IMR-90 (cell line): Measurements from ENCODE around the gene MAU2. TPM values are rescaled to one million over a fixed set of nuclear protein-coding genes. Genes with fewer than 3 reads are reported as not detected.

ENCODE experiments used
- ATAC-seq: fragments of 200-7000 bp; cut with Tn5 transposase; 2 replicates; pipeline ENCODE4 v1.9.1; 2020; ENCODE audit warnings: low read depth, mild to moderate bottlenecking, moderate library complexity
- BruUV-seq: library from RNA; stranded (reverse); fragments of 400-500 nt; replicated peaks from 2 replicates; lab custom pipeline; 2021; lab: Mats Ljungman, UMichigan
- CTCF ChIA-PET: fragments of 300-600 bp; formaldehyde crosslinking; extraction: SDS; loops from one replicate; lab custom pipeline; 2021; ENCODE audit warnings: antibody characterized with exemption; lab: Yijun Ruan, JAX
- POLR2A ChIA-PET: fragments of 300-600 bp; sonication (Branson Sonifier 250); formaldehyde crosslinking; loops from one replicate; lab custom pipeline; 2022; ENCODE audit warnings: antibody characterized with exemption; ENCODE audit not compliant: unreplicated experiment; lab: Charles Lee
- DNase-seq: peaks from one replicate; pipeline ENCODE4 v3.0.0; 2013
- H2AFZ ChIP-seq: replicated peaks from 2 replicates; pipeline ENCODE3; 2013; ENCODE audit warnings: low read length, mild to moderate bottlenecking; ENCODE audit not compliant: poor library complexity
- H2AK5ac ChIP-seq: 2 replicates; pipeline ENCODE4 v1.6.1; 2013; ENCODE audit warnings: low read depth, low read length, inconsistent platforms
- H2AK9ac ChIP-seq: replicated peaks from 2 replicates; pipeline ENCODE3; 2013; ENCODE audit warnings: mild to moderate bottlenecking, low read depth, low read length, moderate library complexity; ENCODE audit not compliant: poor library complexity
- H2BK120ac ChIP-seq: 2 replicates; pipeline ENCODE4 v1.6.1; 2013; ENCODE audit warnings: low read depth, low read length, inconsistent platforms
- H2BK15ac ChIP-seq: 3 replicates; pipeline ENCODE4 v1.6.1; 2013; ENCODE audit warnings: low read depth, low read length, inconsistent platforms
- H2BK20ac ChIP-seq: 2 replicates; pipeline ENCODE4 v1.6.1; 2013; ENCODE audit warnings: low read depth, mild to moderate bottlenecking, inconsistent platforms, low read length, moderate library complexity
- H2BK5ac ChIP-seq: 2 replicates; pipeline ENCODE4 v1.6.1; 2013; ENCODE audit warnings: mild to moderate bottlenecking, low read depth, low read length, inconsistent platforms; ENCODE audit not compliant: poor library complexity, severe bottlenecking
- H3K14ac ChIP-seq: replicated peaks from 2 replicates; pipeline ENCODE4 v1.6.1; 2013; ENCODE audit warnings: low read depth, low read length, inconsistent platforms
- H3K18ac ChIP-seq: 2 replicates; pipeline ENCODE4 v1.6.1; 2013; ENCODE audit warnings: low read depth, low read length, control low read depth
- H3K23ac ChIP-seq: 2 replicates; pipeline ENCODE4 v1.6.1; 2013; ENCODE audit warnings: low read depth, low read length, inconsistent platforms
- H3K27ac ChIP-seq: 2 replicates; pipeline ENCODE4 v1.5.1; 2013; ENCODE audit warnings: mild to moderate bottlenecking, control low read depth, low read length; ENCODE audit not compliant: insufficient read depth
- H3K27me3 ChIP-seq: 2 replicates; pipeline ENCODE4 v1.6.1; 2013; ENCODE audit warnings: low read length; ENCODE audit not compliant: control insufficient read depth, insufficient read depth
- H3K36me3 ChIP-seq: 2 replicates; pipeline ENCODE4 v1.6.1; 2013; ENCODE audit warnings: low read length, mixed read lengths; ENCODE audit not compliant: control insufficient read depth, insufficient read depth
- H3K4ac ChIP-seq: 2 replicates; pipeline ENCODE4 v1.6.1; 2013; ENCODE audit warnings: low read depth, low read length, inconsistent platforms
- H3K4me1 ChIP-seq: 2 replicates; pipeline ENCODE4 v1.6.1; 2013; ENCODE audit warnings: low read length, mixed read lengths; ENCODE audit not compliant: control insufficient read depth, insufficient read depth
- H3K4me2 ChIP-seq: 2 replicates; pipeline ENCODE4 v1.6.1; 2013; ENCODE audit warnings: low read depth, mild to moderate bottlenecking, control low read depth, low read length, moderate library complexity
- H3K4me3 ChIP-seq: 2 replicates; pipeline ENCODE4 v1.5.1; 2013; ENCODE audit warnings: low read depth, mild to moderate bottlenecking, control low read depth, low read length, moderate library complexity; ENCODE audit not compliant: insufficient read depth
- H3K56ac ChIP-seq: 2 replicates; pipeline ENCODE4 v1.6.1; 2013; ENCODE audit warnings: low read length, inconsistent platforms; ENCODE audit not compliant: insufficient read depth; ENCODE audit errors: extremely low read depth
- H3K79me1 ChIP-seq, 2 experiments: 2 replicates each; pipeline ENCODE4 v1.6.1; 2013; ENCODE audit warnings: low read length in 2 of 2, inconsistent platforms in 1 of 2, low read depth in 1 of 2
- H3K9ac ChIP-seq: 2 replicates; pipeline ENCODE4 v1.6.1; 2013; ENCODE audit warnings: low read depth, low read length, control low read depth
- H3K9me1 ChIP-seq: 2 replicates; pipeline ENCODE4 v1.6.1; 2013; ENCODE audit warnings: low read length, inconsistent platforms; ENCODE audit not compliant: insufficient read depth
- H3K9me3 ChIP-seq: 2 replicates; pipeline ENCODE4 v1.6.1; 2013; ENCODE audit warnings: low read length; ENCODE audit not compliant: control insufficient read depth, insufficient read depth
- H4K20me1 ChIP-seq: 2 replicates; pipeline ENCODE4 v1.6.1; 2013; ENCODE audit warnings: low read length, inconsistent platforms; ENCODE audit not compliant: insufficient read depth
- H4K5ac ChIP-seq: 2 replicates; pipeline ENCODE4 v1.6.1; 2013; ENCODE audit warnings: mild to moderate bottlenecking, low read depth, low read length, control low read depth
- H4K8ac ChIP-seq, 2 experiments: 2 replicates each; pipeline ENCODE4 v1.6.1; 2013; ENCODE audit warnings: low read depth in 2 of 2, low read length in 2 of 2, control low read depth in 1 of 2, inconsistent platforms in 1 of 2
- H4K91ac ChIP-seq: 2 replicates; pipeline ENCODE4 v1.6.1; 2013; ENCODE audit warnings: low read depth, low read length, inconsistent platforms; ENCODE audit not compliant: insufficient read depth
- BHLHE40 ChIP-seq: fragments of 150-350 bp; IDR thresholded peaks from 2 replicates; pipeline ENCODE4 v1.6.1; 2016; ENCODE audit warnings: mild to moderate bottlenecking, low read depth, low read length
- CEBPB ChIP-seq: IDR thresholded peaks from 2 replicates; pipeline ENCODE4 v1.6.1; 2012; ENCODE audit warnings: low read depth, low read length, improper control_type of control experiment
- CHD1 ChIP-seq: IDR thresholded peaks from 2 replicates; pipeline ENCODE4 v1.6.1; 2012; ENCODE audit warnings: low read depth, low read length, improper control_type of control experiment
- FOS ChIP-seq: fragments of 150-350 bp; IDR thresholded peaks from 2 replicates; pipeline ENCODE4 v1.6.1; 2016; ENCODE audit warnings: low read depth, low read length
- MAFK ChIP-seq: IDR thresholded peaks from 2 replicates; pipeline ENCODE4 v1.6.1; 2012; ENCODE audit warnings: low read depth, low read length, improper control_type of control experiment
- MAZ ChIP-seq: IDR thresholded peaks from 2 replicates; pipeline ENCODE4 v1.6.1; 2012; ENCODE audit warnings: low read depth, mild to moderate bottlenecking, low read length, improper control_type of control experiment, moderate library complexity, borderline replicate concordance
- MXI1 ChIP-seq: IDR thresholded peaks from 2 replicates; pipeline ENCODE4 v1.6.1; 2012; ENCODE audit warnings: low read depth, mild to moderate bottlenecking, low read length, moderate library complexity, borderline replicate concordance
- NFE2L2 ChIP-seq: fragments of 150-350 bp; IDR thresholded peaks from 2 replicates; pipeline ENCODE4 v1.6.1; 2016; ENCODE audit warnings: low read depth, mild to moderate bottlenecking, low read length
- POLR2A ChIP-seq: IDR thresholded peaks from 2 replicates; pipeline ENCODE4 v1.6.1; 2012; ENCODE audit warnings: mild to moderate bottlenecking, low read depth, low read length
- RAD21 ChIP-seq: IDR thresholded peaks from 2 replicates; pipeline ENCODE4 v1.6.1; 2012; ENCODE audit warnings: low read length, improper control_type of control experiment
- RCOR1 ChIP-seq: IDR thresholded peaks from 2 replicates; pipeline ENCODE4 v1.6.1; 2012; ENCODE audit warnings: mild to moderate bottlenecking, low read length, improper control_type of control experiment; ENCODE audit not compliant: insufficient replicate concordance
- RFX5 ChIP-seq: IDR thresholded peaks from 2 replicates; pipeline ENCODE4 v1.8.0; 2012; ENCODE audit warnings: low read depth, mild to moderate bottlenecking, low read length, moderate library complexity
- USF2 ChIP-seq: fragments of 150-350 bp; IDR thresholded peaks from 2 replicates; pipeline ENCODE4 v1.6.1; 2017; ENCODE audit warnings: mild to moderate bottlenecking, antibody characterized with exemption, low read length, low read depth
- WGBS, 2 experiments: methylation state at CpG; one replicate each; pipeline versions ENCODE4 v1.1.5 to v1.1.7; 2013; ENCODE audit warnings: missing lambda C conversion rate in 2 of 2; ENCODE audit not compliant: insufficient read length in 1 of 2; ENCODE audit errors: extremely low coverage in 2 of 2; 5-methylcytosine and 5-hydroxymethylcytosine counted together
- dilution Hi-C: fragments of 300-500 bp; cut with HindIII; formaldehyde crosslinking; loops from one replicate; pipeline ENCODE4 v1.14.3; 2018; ENCODE audit warnings: low sequenced_read_pairs; ENCODE audit not compliant: unreplicated experiment
- in situ Hi-C: fragments of 300-500 bp; cut with MboI; formaldehyde crosslinking; loops from 3 replicates; pipeline ENCODE4 v1.14.3; 2019; ENCODE audit warnings: low sequenced_read_pairs, inconsistent platforms, mixed read lengths
- intact Hi-C: fragments of 100-400 bp; cut with micrococcal nuclease; formaldehyde crosslinking; loops from 2 replicates; pipeline ENCODE4 v1.10.0; 2022
- polyA plus RNA-seq, 3 experiments: library from polyadenylated mRNA; depleted of rRNA; stranded (reverse); fragments of >200 nt; gene quantifications; 2 replicates each; pipeline ENCODE4 v1.2.3, GENCODE V29; 2012; ENCODE audit warnings: low replicate concordance in 1 of 3
- total RNA-seq: library from RNA; depleted of rRNA; stranded (reverse); fragments of >200 nt; gene quantifications from 2 replicates; pipeline ENCODE4 v1.2.3, GENCODE V29; 2012

The MAU2 gene
- total and polyA plus RNA-seq, 2 of the 4 experiments (the other 2 are of a cell fraction): 24.6 to 31.1 TPM

- Histone ChIP-seq H3K79me1 (no peaks in the 10 kb centered on the region; a peak in 2 of 4 replicates), H3K56ac (no peak overlapping the region), H4K5ac (no peak overlapping the region), H3K27ac (no peak overlapping the region), H3K27me3 (no peaks in the 10 kb centered on the region), H3K4me2 (no peak overlapping the region), H3K9me1 (no peaks in the 10 kb centered on the region), H3K14ac (no peak overlapping the region), H4K20me1 (no peaks in the 10 kb centered on the region), H2BK5ac (no peak overlapping the region), H2BK20ac (no peak overlapping the region), H3K9ac (no peak overlapping the region), H3K4ac (no peak overlapping the region), H3K36me3 (peaks cover 42% of the 10 kb centered on the region), H2AK5ac (no peak overlapping the region), H2AK9ac (no peak overlapping the region), H3K23ac (no peak overlapping the region), H4K91ac (no peak overlapping the region), H3K4me1 (no peaks in the 10 kb centered on the region), H2BK120ac (no peak overlapping the region), H4K8ac (no peak overlapping the region), H3K4me3 (no peak overlapping the region), H3K18ac (no peak overlapping the region), H3K9me3 (no peaks in the 10 kb centered on the region), H2AFZ (no peak overlapping the region), H2BK15ac (no peak overlapping the region)
- no TSS peak for BruUV-seq
- WGBS, 2 experiments: no CpG with 5 or more reads among the region's 5 CpGs
- dilution Hi-C loops (no loop called here), intact Hi-C loops (no loop called here), in situ Hi-C loops (no loop called here)
- POLR2A ChIA-PET: no interaction called here
- no peak for DNase-seq
- no peak for TF ChIP-seq BHLHE40
- no peak for TF ChIP-seq MAZ
- no peak for TF ChIP-seq POLR2A
- no peak for TF ChIP-seq CHD1
- no peak for TF ChIP-seq MAFK
- TF ChIP-seq CEBPB: no peak
- TF ChIP-seq USF2: no peak
- TF ChIP-seq MXI1: no peak
- TF ChIP-seq RFX5: no peak
- TF ChIP-seq FOS: no peak
- TF ChIP-seq NFE2L2: no peak
- no peak for TF ChIP-seq RCOR1
- TF ChIP-seq RAD21: no peak
- CTCF ChIA-PET: no interaction called here
- ATAC-seq: no peak
Measured at GRCh38 chr19:19292607-19293006, 28.0 kb upstream of the MAU2 start.
